Pulmonary artery endothelial cell (primary cell): ENCODE data around the gene ZDBF2. TPM values are rescaled to one million over a fixed set of nuclear protein-coding genes. Genes with fewer than 3 reads are reported as not detected.
"Not testable (repeated sequence)": the region's sequence is repeated elsewhere in the genome, so short reads cannot be mapped to it uniquely, and the experiment has no call there.

Source experiments
- DNase-seq: peaks from one replicate; pipeline ENCODE4 v3.0.0-alpha.2; 2011; ENCODE audit warnings: low read depth, low spot score
- total RNA-seq: library from RNA; depleted of rRNA; stranded (reverse); fragments of >200 nt; gene quantifications from 2 replicates; pipeline ENCODE4 v1.2.3, GENCODE V29; 2014

ZDBF2 gene
- total RNA-seq, 1 donor from 2014 or later: 9.0 TPM

DNA sequence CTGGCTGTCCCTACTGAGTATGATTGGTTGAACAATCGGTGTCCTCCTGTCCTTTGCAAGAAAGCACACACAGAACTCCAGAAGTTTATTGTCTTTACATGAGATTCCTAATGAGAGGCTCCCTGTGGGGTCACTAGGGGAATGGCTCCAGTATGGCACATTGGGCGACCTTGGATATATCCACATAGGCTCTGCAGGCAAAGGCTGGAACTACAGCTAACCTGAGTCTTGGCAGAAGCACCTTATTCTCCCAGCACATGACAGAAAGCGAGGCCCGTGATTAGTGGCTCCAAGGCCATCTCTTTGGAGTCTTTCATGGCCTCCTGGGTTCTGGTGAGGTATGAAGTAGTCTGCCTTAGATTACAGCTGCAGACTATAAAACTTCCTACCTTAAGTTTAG lies 49.0 kb downstream of the ZDBF2 start:
- DNase-seq: no peak

DNA sequence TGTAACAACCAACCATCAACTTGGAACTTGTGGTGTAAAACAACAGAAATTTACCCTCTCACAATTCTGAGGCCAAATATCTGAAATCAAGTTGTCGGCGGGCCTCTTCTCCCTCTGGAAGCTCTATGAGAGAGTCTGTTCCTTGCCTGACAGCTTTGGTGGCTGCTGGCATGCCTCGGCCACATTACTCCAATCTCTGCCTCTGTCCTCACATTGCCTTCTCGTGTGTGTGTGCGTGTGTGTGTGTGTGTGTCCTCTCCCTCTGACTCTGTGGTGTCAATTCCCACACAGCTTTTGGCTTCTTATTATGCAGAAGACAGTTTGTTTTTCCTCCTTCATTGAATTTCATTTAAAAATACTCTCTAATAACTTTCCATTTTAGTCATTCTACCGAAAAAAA lies 50.4 kb downstream of the ZDBF2 start:
- DNase-seq: no peak

DNA sequence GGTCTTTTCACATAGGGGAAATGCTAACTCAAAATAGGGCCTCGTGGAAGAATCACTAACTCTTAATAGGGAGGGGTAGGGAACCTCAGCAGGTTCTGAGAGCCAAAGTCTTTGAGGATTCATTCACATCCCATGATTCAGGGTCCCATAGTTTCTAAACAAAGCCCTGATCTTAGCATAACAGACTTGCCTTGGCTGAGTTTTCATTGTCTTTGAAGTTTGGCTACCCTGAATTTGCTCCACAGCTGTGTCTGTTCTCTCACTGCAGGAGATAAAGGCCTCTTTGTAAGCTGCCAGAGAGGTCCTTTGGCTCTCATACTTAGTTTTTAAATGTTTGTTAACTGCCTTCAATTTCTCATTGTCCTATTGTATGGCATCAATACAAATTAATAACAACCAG lies 54.5 kb downstream of the ZDBF2 start:
- no peak for DNase-seq

DNA sequence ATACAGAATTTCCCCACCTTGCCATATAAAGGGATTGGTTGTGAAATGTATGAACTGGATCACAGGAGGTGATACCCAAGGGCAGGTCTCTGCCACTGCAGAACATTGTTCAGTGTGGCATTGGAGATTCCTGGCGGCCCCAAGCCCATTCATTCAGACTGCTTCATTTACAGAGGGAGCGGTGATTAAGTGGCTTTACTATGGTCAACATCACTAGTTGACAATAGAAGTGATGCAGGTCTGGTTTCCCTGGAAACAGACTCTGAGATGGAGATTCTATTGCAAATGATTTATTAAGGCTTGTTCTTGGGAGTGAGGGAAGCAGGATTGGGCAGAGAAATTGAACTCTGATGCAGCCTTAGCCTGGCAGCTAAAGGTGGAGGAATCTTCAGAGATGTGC lies 62.4 kb downstream of the ZDBF2 start:
- DNase-seq: no peak

DNA sequence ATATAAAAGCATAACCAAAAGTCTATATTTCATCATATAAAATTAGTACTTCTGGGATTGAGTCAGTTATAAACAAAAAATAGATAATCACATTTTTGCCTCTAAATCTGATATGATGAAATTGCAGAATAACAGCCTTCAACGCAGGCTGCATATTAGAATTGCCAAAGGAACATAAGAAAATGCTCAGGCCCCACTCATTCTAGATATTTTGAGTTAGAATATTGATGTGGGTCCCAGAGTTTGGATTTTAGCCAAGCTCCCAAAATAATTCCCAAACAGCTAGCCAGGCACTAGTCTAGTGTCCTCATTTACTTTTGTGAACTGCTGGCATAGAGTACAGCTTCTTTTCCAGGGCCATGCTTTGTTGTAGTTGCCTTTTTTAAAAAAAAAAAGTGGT lies 63.5 kb downstream of the ZDBF2 start:
- no peak for DNase-seq

DNA sequence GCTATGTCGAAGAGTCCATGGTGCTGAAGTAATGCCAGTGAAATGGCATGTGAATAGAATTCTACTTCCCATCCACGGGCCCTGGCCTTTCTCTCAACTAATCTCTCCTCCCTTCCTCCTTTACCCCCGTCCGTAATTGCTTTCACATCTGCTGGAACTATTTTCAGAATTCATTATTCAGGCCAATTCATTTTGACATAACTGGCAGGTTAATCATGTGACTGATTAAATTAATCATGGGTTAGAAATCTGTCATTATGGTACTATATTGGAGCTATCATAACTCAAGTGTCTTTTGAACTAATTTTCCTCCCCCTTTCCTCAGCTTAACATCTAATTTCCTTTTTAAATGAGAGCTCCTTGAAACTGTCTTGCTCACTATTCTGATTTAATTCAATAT lies 66.9 kb downstream of the ZDBF2 start:
- no peak for DNase-seq

DNA sequence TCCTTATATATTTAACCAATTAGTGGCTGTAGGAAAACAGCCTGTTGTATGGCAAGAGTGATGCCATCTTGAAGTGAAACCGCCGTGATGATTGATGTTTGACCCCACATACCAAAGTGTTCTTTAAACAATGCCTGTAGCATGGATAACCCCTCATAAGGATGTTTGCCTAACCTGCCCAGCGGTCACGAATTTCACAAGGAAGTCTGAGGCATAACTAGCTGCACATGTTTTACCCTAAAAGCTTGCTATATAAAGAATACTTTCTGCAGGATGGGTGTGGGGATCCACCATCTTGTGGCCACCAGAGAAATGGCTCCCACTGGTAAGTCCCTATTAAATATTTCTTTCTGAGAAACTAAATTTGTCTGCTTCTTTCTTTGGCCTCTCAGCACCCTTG lies 68.7 kb downstream of the ZDBF2 start:
- no peak for DNase-seq

DNA sequence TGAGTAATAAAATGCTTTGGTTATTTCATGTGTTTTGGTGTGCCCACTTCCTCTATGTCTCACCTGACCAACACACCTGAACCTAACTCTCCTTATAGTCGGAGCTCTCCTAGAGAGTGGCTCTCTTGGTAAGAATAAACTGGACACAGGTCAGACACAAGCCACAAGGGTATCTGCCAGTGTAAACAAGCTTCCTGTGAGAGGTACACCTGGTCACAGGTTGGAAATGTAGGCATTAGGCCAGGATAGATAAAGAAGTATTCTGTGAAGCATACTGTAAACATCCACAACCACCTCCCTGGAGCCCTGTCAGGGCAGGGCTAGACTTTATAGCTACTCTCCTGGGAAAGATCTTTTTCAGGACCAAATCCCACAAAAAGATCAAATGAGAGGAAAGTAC lies 69.4 kb downstream of the ZDBF2 start:
- DNase-seq: no peak

DNA sequence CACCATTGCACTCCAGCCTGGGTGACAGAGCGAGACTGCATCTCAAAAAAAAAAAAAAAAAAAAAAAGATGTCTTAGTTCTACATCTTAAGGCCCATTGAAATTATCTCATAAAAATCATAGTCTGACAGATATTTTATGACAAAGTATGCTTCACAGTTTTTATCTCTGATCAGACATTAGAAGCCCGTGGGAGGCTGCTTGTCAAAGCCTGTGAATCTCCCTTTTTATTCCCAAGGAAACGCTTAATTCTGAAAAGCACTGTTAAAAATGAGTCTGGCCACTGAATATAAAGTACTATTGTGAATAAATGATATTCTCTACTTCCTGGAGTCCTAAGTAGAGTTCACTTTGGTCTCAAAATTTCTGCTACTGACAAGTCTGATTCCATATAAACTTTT lies 71.1 kb downstream of the ZDBF2 start:
- DNase-seq: no peak

DNA sequence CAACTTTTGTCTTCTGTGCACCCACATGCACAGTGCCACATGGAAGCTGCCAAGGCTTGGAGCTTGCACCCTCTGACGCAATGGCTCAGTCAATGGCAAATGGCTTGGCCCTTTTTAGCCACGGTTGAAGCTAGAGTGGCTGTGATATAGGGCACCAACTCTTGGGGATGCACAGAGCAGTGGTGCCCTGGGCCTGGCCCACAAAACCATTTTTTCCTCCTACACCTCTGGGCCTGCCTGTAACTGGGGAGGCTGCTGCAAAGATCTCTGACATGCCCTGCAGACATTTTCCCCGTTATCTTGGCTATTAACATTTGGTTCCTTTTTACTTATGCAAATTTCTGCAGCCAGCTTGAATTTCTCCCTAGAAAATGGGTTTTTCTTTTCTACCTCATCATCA lies 74.9 kb downstream of the ZDBF2 start:
- no peak for DNase-seq

DNA sequence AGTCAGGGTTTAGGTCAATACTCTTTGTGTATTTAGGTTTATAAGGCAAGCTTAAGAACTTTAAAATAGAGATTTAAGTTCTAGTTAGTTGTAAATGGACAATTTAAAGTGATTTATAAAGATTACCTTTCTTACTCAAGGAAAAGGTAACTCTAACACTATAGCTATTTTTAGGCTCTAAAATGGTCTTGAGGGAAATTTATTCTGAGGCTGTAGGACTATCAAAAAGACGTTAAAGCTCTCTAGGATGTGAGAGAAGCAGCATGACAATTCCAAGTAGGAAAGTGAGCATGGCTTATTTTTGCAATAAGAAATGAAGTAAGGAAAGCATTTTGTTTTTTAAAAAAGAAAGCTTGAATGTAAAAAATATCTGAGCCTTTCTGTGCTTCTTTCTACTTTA lies 78.1 kb downstream of the ZDBF2 start:
- DNase-seq: no peak

DNA sequence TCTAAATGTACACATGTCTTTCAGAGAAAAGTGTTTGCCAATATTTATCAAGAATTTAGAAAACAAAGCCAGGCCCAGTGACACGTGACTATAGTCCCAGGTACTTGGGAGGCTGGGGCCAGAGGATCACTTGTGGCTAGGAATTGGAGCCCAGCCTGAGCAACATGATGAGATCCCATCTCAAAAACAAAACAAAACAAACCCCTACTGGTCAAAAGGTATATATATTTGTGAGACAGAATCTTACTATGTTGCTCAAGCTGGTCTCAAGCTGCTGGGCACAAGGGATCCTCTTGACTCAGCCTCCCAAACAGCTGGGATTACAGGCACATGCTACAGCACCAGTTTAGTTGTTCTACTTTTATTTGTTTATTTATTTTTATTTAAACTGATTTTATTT lies 79.2 kb downstream of the ZDBF2 start:
- no peak for DNase-seq

DNA sequence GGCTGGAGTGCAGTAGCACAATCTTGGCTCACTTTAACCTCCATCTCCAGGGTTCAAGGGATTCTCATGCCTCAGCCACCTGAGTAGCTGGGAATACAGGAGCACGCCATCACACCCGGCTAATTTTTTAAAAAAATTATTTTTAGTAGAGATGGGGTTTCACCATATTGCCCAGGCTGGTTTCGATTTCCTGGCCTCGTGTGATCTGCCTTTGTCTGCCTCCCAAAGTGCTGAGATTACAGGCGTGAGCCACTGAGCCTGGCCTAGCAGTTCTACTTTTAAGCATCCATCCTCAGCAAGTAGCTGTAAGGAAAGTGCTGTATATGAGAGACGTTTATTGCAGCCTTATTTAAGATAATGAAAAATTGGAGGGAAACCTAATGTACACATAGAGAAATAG lies 79.7 kb downstream of the ZDBF2 start:
- DNase-seq: no peak

DNA sequence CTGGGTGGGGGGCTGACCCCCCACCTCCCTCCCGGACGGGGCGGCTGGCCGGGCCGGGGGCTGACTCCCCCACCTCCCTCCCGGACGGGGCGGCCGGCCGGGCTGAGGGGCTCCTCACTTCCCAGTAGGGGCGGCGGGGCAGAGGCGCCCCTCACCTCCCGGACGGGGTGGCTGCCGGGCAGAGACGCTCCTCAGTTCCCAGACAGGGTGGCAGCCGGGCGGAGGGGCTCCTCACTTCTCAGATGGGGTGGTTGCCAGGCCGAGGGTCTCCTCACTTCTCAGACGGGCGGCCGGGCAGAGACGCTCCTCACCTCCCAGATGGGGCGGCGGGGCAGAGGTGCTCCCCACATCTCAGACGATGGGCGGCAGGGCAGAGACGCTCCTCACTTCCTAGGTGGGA lies 82.4 kb downstream of the ZDBF2 start:
- DNase-seq: not testable (repeated sequence)

DNA sequence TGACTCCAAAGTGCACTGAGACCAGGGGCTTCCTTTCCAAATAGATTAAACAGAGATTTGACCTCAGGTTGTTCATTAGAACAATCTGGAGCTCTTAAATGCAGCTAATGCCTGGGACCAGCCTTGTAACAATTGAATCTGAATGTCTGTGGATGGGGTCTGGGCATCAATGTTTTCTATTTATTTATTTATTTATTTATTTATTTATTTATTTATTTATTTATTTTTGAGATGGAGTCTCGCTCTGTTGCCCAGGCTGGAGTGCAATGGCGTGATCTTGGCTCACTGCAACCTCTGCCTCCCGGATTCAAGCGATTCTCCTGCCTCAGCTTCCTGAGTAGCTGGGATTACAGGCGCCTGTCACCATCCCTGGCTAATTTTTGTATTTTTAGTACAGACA lies 86.4 kb downstream of the ZDBF2 start:
- DNase-seq: not testable (repeated sequence)

DNA sequence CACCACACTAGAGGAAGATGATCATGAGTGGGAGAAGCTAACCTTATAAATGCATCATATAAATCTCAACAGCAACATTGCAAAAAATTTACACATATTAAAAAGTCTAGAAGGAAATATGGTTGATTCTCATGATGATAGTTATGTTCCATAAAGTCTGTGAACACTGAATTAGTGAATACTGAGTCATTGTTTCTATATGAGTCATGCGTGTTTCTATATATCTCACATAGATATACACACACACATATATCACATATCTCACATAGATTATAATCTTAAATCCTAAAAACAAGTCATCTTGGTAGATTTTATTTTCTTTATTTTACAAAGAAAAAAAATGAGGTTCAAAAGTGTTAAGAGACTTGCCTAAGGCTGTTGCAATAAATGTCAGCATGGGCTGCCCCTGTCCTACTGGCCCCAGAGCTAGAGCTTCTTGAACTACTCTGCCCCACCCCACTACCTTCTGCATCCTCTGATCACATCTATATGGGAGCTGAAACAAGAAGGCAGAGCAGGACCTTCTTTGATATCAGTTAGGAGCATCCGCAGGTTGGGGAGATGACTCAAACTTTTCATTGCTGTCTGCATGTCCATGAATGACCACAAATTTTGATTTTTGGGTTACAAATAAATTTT lies 87.1 kb downstream of the ZDBF2 start:
- DNase-seq: no peak

Other genes with a start within 250 kb of the ZDBF2 start
- 5.4 and 8.7 TPM in 2 replicates for gene INO80D, start 188.5 kb upstream of the ZDBF2 start, total RNA-seq
- 175 and 191 TPM in 2 replicates for gene NDUFS1, start 115.2 kb upstream of the ZDBF2 start, total RNA-seq
- gene EEF1B2, start 114.8 kb upstream of the ZDBF2 start, total RNA-seq: 458 and 783 TPM in 2 replicates
- 5.1 and 15.3 TPM in 2 replicates for gene ADAM23, start 168.9 kb downstream of the ZDBF2 start, total RNA-seq